ENCODE measurements around the gene IL10RB.

The IL10RB gene

GRCh38 chr21:33296156-33296555 is 30.0 kb downstream of the IL10RB start:
- no peak overlapping the region for H3K4me3 Mint-ChIP-seq
- peaks cover 44% of the 10 kb centered on the region for H3K36me3 Mint-ChIP-seq
- no peaks in the 10 kb centered on the region for H3K27me3 Mint-ChIP-seq
- peak overlapping the region; percentile 16 for H3K27ac Mint-ChIP-seq
- peak; percentile 54 for ATAC-seq
- H3K4me1 Mint-ChIP-seq = peaks cover 45% of the 10 kb centered on the region
- H3K9me3 Mint-ChIP-seq = no peaks in the 10 kb centered on the region

- peak; percentile 96 for ATAC-seq
- H3K4me1 Mint-ChIP-seq = peaks cover 56% of the 10 kb centered on the region
- H3K9me3 Mint-ChIP-seq = no peaks in the 10 kb centered on the region
- H3K27ac Mint-ChIP-seq = peak overlapping the region; percentile 82
- peaks cover 16% of the 10 kb centered on the region for H3K36me3 Mint-ChIP-seq
- H3K4me3 Mint-ChIP-seq = no peak overlapping the region
- no peaks in the 10 kb centered on the region for H3K27me3 Mint-ChIP-seq
These were observed 33.1 kb downstream of the IL10RB start for GRCh38 chr21:33299181-33299752.

- Mint-ChIP-seq H3K36me3 (peaks cover 7% of the 10 kb centered on the region), H3K4me3 (no peak overlapping the region), H3K9me3 (no peaks in the 10 kb centered on the region), H3K27ac (peak overlapping the region; percentile 83), H3K27me3 (no peaks in the 10 kb centered on the region), H3K4me1 (peaks cover 64% of the 10 kb centered on the region)
- no peak for ATAC-seq
These were observed 34.8 kb downstream of the IL10RB start for GRCh38 chr21:33300701-33301631.

GRCh38 chr21:33301632-33302002 is 35.5 kb downstream of the IL10RB start:
- H3K27me3 Mint-ChIP-seq = no peaks in the 10 kb centered on the region
- no peak for ATAC-seq
- H3K36me3 Mint-ChIP-seq = peaks cover under 1% of the 10 kb centered on the region
- no peak overlapping the region for H3K4me3 Mint-ChIP-seq
- H3K4me1 Mint-ChIP-seq = peaks cover 57% of the 10 kb centered on the region
- peak overlapping the region; percentile 83 for H3K27ac Mint-ChIP-seq
- H3K9me3 Mint-ChIP-seq = no peaks in the 10 kb centered on the region

GRCh38 chr21:33302055-33302454 is 35.9 kb downstream of the IL10RB start:
- H3K27ac Mint-ChIP-seq = peak overlapping the region; percentile 83
- no peak for ATAC-seq
- no peaks in the 10 kb centered on the region for H3K9me3 Mint-ChIP-seq
- H3K36me3 Mint-ChIP-seq = no peaks in the 10 kb centered on the region
- peaks cover 56% of the 10 kb centered on the region for H3K4me1 Mint-ChIP-seq
- no peaks in the 10 kb centered on the region for H3K27me3 Mint-ChIP-seq
- no peak overlapping the region for H3K4me3 Mint-ChIP-seq

- peaks cover 50% of the 10 kb centered on the region for H3K4me1 Mint-ChIP-seq
- no peaks in the 10 kb centered on the region for H3K27me3 Mint-ChIP-seq
- H3K36me3 Mint-ChIP-seq = no peaks in the 10 kb centered on the region
- H3K27ac Mint-ChIP-seq = no peak overlapping the region
- no peak for ATAC-seq
- H3K4me3 Mint-ChIP-seq = no peak overlapping the region
- no peaks in the 10 kb centered on the region for H3K9me3 Mint-ChIP-seq
These were observed 36.6 kb downstream of the IL10RB start for GRCh38 chr21:33302796-33303195.

GRCh38 chr21:33305344-33305671 is 39.1 kb downstream of the IL10RB start:
- Mint-ChIP-seq H3K27me3 (no peaks in the 10 kb centered on the region), H3K4me3 (no peak overlapping the region), H3K4me1 (peaks cover 35% of the 10 kb centered on the region), H3K36me3 (no peaks in the 10 kb centered on the region), H3K9me3 (no peaks in the 10 kb centered on the region), H3K27ac (no peak overlapping the region)
- no peak for ATAC-seq

GRCh38 chr21:33305938-33306337 is 39.8 kb downstream of the IL10RB start:
- Mint-ChIP-seq H3K9me3 (no peaks in the 10 kb centered on the region), H3K4me3 (no peak overlapping the region), H3K4me1 (peaks cover 29% of the 10 kb centered on the region), H3K27me3 (no peaks in the 10 kb centered on the region), H3K27ac (no peak overlapping the region), H3K36me3 (no peaks in the 10 kb centered on the region)
- no peak for ATAC-seq

- H3K4me1 Mint-ChIP-seq = peaks cover 16% of the 10 kb centered on the region
- H3K27me3 Mint-ChIP-seq = no peaks in the 10 kb centered on the region
- no peaks in the 10 kb centered on the region for H3K36me3 Mint-ChIP-seq
- H3K27ac Mint-ChIP-seq = peak overlapping the region; percentile 35
- peak; percentile 76 for ATAC-seq
- H3K4me3 Mint-ChIP-seq = no peak overlapping the region
- H3K9me3 Mint-ChIP-seq = no peaks in the 10 kb centered on the region
These were observed 42.7 kb downstream of the IL10RB start for GRCh38 chr21:33308586-33309490.

- Mint-ChIP-seq H3K27ac (no peak overlapping the region), H3K27me3 (no peaks in the 10 kb centered on the region), H3K36me3 (no peaks in the 10 kb centered on the region), H3K9me3 (no peaks in the 10 kb centered on the region), H3K4me3 (no peak overlapping the region), H3K4me1 (peaks cover 13% of the 10 kb centered on the region)
- ATAC-seq = no peak
These were observed 43.6 kb downstream of the IL10RB start for GRCh38 chr21:33309778-33310177.

GRCh38 chr21:33312121-33312520 is 46.0 kb downstream of the IL10RB start:
- no peak overlapping the region for H3K27ac Mint-ChIP-seq
- H3K4me1 Mint-ChIP-seq = peaks cover 7% of the 10 kb centered on the region

GRCh38 chr21:33313183-33313582 is 47.0 kb downstream of the IL10RB start:
- Mint-ChIP-seq H3K36me3 (no peaks in the 10 kb centered on the region), H3K4me1 (peaks cover 7% of the 10 kb centered on the region), H3K27ac (no peak overlapping the region), H3K4me3 (no peak overlapping the region), H3K27me3 (no peaks in the 10 kb centered on the region), H3K9me3 (no peaks in the 10 kb centered on the region)
- ATAC-seq = no peak

More at GRCh38 chr21:33312121-33312520, 46.0 kb downstream of the IL10RB start:
- no peak for ATAC-seq
- Mint-ChIP-seq H3K4me3 (no peak overlapping the region), H3K9me3 (no peaks in the 10 kb centered on the region), H3K27me3 (no peaks in the 10 kb centered on the region), H3K36me3 (no peaks in the 10 kb centered on the region)

GRCh38 chr21:33313611-33314010 is 47.4 kb downstream of the IL10RB start:
- Mint-ChIP-seq H3K9me3 (no peaks in the 10 kb centered on the region), H3K27ac (no peak overlapping the region), H3K4me3 (no peak overlapping the region), H3K36me3 (no peaks in the 10 kb centered on the region), H3K4me1 (peaks cover 7% of the 10 kb centered on the region), H3K27me3 (no peaks in the 10 kb centered on the region)
- ATAC-seq = no peak

GRCh38 chr21:33314111-33314510 is 47.9 kb downstream of the IL10RB start:
- ATAC-seq = no peak

GRCh38 chr21:33315946-33316710 is 50.0 kb downstream of the IL10RB start:
- ATAC-seq = no peak

More at GRCh38 chr21:33314111-33314510, 47.9 kb downstream of the IL10RB start:
- no peaks in the 10 kb centered on the region for H3K36me3 Mint-ChIP-seq
- no peak overlapping the region for H3K4me3 Mint-ChIP-seq
- no peak overlapping the region for H3K27ac Mint-ChIP-seq
- H3K9me3 Mint-ChIP-seq = no peaks in the 10 kb centered on the region
- H3K27me3 Mint-ChIP-seq = no peaks in the 10 kb centered on the region
- H3K4me1 Mint-ChIP-seq = peaks cover 2% of the 10 kb centered on the region

More at GRCh38 chr21:33315946-33316710, 50.0 kb downstream of the IL10RB start:
- Mint-ChIP-seq H3K4me1 (no peaks in the 10 kb centered on the region), H3K27me3 (no peaks in the 10 kb centered on the region), H3K36me3 (no peaks in the 10 kb centered on the region), H3K9me3 (no peaks in the 10 kb centered on the region), H3K27ac (no peak overlapping the region), H3K4me3 (no peak overlapping the region)

All from stimulated activated memory B cell treated with anti-CD40 and anti-IgM and Interleukin-4, amounts not matched to agents 10 μg/mL and 1 μg/mL and 100 μg/mL, for 72 hours (primary cell).